ENCODE results near the gene PNLIPRP1.

PNLIPRP1 gene

GRCh38 chr10:116597543-116597942, 6.8 kb downstream of the PNLIPRP1 start:
- TF ChIP-seq CEBPB (IDR thresholded peaks at IDR 0.05) (no peak), FOXM1 (IDR thresholded peaks at IDR 0.05; ENCODE audit: borderline replicate concordance, low read depth) (no peak), CREB1 (IDR thresholded peaks at IDR 0.05; ENCODE audit: low read depth) (no peak), RAD21 (IDR thresholded peaks at IDR 0.05; ENCODE audit: low read depth) (no peak), MAX (IDR thresholded peaks at IDR 0.05) (no peak), REST (IDR thresholded peaks at IDR 0.05; ENCODE audit: low read depth) (no peak), TCF12 (IDR thresholded peaks at IDR 0.05; ENCODE audit: low read depth) (no peak), ZBTB7A (IDR thresholded peaks at IDR 0.05; ENCODE audit: low read depth) (no peak), NFIC (IDR thresholded peaks at IDR 0.05) (no peak), EP300 (IDR thresholded peaks at IDR 0.05; ENCODE audit: borderline replicate concordance) (no peak), EGR1 (IDR thresholded peaks at IDR 0.05) (no peak), YY1 (IDR thresholded peaks at IDR 0.05; ENCODE audit: low read depth) (no peak), USF1 (IDR thresholded peaks at IDR 0.05) (no peak)

GRCh38 chr10:116598329-116598728, 7.6 kb downstream of the PNLIPRP1 start:
- TF ChIP-seq CREB1 (IDR thresholded peaks at IDR 0.05; ENCODE audit: low read depth): no peak
- no peak for TF ChIP-seq EP300 (IDR thresholded peaks at IDR 0.05; ENCODE audit: borderline replicate concordance)
- TF ChIP-seq NFIC (IDR thresholded peaks at IDR 0.05): no peak
- no peak for TF ChIP-seq YY1 (IDR thresholded peaks at IDR 0.05; ENCODE audit: low read depth)
- TF ChIP-seq TCF12 (IDR thresholded peaks at IDR 0.05; ENCODE audit: low read depth): no peak
- no peak for TF ChIP-seq TAF1 (IDR thresholded peaks at IDR 0.05; ENCODE audit: low read depth)
- TF ChIP-seq REST (IDR thresholded peaks at IDR 0.05; ENCODE audit: low read depth): no peak
- TF ChIP-seq ZBTB7A (IDR thresholded peaks at IDR 0.05; ENCODE audit: low read depth): no peak
- no peak for TF ChIP-seq EGR1 (IDR thresholded peaks at IDR 0.05)
- TF ChIP-seq USF1 (IDR thresholded peaks at IDR 0.05): no peak
- TF ChIP-seq RAD21 (IDR thresholded peaks at IDR 0.05; ENCODE audit: low read depth): no peak
- TF ChIP-seq TEAD4 (IDR thresholded peaks at IDR 0.05): no peak
- TF ChIP-seq FOXM1 (IDR thresholded peaks at IDR 0.05; ENCODE audit: borderline replicate concordance, low read depth): no peak

- TF ChIP-seq EGR1 (IDR thresholded peaks at IDR 0.05): no peak
- no peak for TF ChIP-seq USF1 (IDR thresholded peaks at IDR 0.05)
- no peak for TF ChIP-seq TEAD4 (IDR thresholded peaks at IDR 0.05)
- TF ChIP-seq RAD21 (IDR thresholded peaks at IDR 0.05; ENCODE audit: low read depth): no peak
- TF ChIP-seq TCF12 (IDR thresholded peaks at IDR 0.05; ENCODE audit: low read depth): no peak
- no peak for TF ChIP-seq CEBPB (IDR thresholded peaks at IDR 0.05)
Measured at GRCh38 chr10:116599991-116600390, 9.2 kb downstream of the PNLIPRP1 start.

GRCh38 chr10:116602648-116603400, 12.1 kb downstream of the PNLIPRP1 start:
- TF ChIP-seq REST (IDR thresholded peaks at IDR 0.05; ENCODE audit: low read depth) (no peak), FOXM1 (IDR thresholded peaks at IDR 0.05; ENCODE audit: borderline replicate concordance, low read depth) (no peak), TCF12 (IDR thresholded peaks at IDR 0.05; ENCODE audit: low read depth) (no peak), ZBTB7A (IDR thresholded peaks at IDR 0.05; ENCODE audit: low read depth) (no peak), RAD21 (IDR thresholded peaks at IDR 0.05; ENCODE audit: low read depth) (no peak), NFIC (IDR thresholded peaks at IDR 0.05) (no peak), TAF1 (IDR thresholded peaks at IDR 0.05; ENCODE audit: low read depth) (no peak)

Data from Ishikawa (cell line).